MM.1S (cell line): ENCODE results near the gene TLCD3B.

Experiments used
- EZH2 ChIP-seq: fragments of 300-600 bp; sonication (generic); optimal IDR thresholded peaks from 2 replicates; pipeline ENCODE3; 2017; ENCODE audit warnings: low read depth, mild to moderate bottlenecking, antibody characterized with exemption, low read length, mixed read lengths
- TF ChIP-seq, protein P1 (sequence below): fragments of 300-600 bp; sonication (generic); IDR thresholded peaks from 2 replicates; pipeline ENCODE4 v1.5.1; 2016; ENCODE audit warnings: antibody characterized with exemption, low read length, mixed read lengths

DNA sequence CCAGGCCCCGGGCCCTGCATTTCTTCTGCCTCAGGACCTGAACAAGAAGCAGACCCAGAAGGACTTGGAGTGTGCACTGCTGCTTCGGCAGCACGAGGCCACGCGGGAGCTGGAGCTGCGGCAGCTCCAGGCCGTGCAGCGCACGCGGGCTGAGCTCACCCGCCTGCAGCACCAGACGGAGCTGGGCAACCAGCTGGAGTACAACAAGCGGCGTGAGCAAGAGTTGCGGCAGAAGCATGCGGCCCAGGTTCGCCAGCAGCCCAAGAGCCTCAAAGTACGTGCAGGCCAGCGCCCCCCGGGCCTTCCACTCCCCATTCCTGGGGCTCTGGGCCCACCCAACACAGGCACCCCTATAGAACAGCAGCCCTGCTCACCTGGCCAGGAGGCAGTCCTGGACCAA, 44.8 kb downstream of the TLCD3B start:
- TF ChIP-seq EZH2 = no peak
- TF ChIP-seq, protein P1, sequence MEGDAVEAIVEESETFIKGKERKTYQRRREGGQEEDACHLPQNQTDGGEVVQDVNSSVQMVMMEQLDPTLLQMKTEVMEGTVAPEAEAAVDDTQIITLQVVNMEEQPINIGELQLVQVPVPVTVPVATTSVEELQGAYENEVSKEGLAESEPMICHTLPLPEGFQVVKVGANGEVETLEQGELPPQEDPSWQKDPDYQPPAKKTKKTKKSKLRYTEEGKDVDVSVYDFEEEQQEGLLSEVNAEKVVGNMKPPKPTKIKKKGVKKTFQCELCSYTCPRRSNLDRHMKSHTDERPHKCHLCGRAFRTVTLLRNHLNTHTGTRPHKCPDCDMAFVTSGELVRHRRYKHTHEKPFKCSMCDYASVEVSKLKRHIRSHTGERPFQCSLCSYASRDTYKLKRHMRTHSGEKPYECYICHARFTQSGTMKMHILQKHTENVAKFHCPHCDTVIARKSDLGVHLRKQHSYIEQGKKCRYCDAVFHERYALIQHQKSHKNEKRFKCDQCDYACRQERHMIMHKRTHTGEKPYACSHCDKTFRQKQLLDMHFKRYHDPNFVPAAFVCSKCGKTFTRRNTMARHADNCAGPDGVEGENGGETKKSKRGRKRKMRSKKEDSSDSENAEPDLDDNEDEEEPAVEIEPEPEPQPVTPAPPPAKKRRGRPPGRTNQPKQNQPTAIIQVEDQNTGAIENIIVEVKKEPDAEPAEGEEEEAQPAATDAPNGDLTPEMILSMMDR = no peak
